ENCODE data around the gene FGD6. TPM values are rescaled to one million over a fixed set of nuclear protein-coding genes. Genes with fewer than 3 reads are reported as not detected.

Gene FGD6
- total and polyA plus RNA-seq, 2 of the 4 experiments (the other 2 are of a cell fraction): 2.6 to 9.5 TPM

DNA sequence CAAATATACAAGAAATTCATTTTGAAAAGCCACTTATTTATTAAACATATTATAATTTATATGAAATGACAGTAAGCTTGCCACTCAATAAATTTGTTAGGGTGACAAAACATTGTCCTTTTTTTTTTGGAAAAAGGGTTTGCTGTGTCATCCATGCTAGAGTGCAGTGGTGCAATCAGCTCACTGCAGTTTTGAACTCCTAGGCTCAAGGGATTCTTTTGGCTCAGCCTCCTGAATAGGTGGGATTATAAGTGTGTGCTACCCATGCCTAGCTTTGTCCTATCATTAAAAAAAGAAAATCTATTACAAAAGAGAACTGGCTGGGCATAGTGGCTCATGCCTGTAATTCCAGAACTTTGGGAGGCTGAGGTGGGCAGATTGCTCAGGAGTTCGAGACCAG is 66.8 kb downstream of the FGD6 start:
- peaks cover 2% of the 10 kb centered on the region for H3K36me3 ChIP-seq (ENCODE audit: control insufficient read depth, insufficient read depth, low read length)
- TF ChIP-seq CHD1 (IDR thresholded peaks at IDR 0.05; ENCODE audit: low read depth, low read length): no peak
- H3K4me1 ChIP-seq (ENCODE audit: control insufficient read depth, insufficient read depth, low read length): 0 out of 2 replicates have a peak, but pooled peaks cover 2% of the 10 kb centered on the region
- no peak overlapping the region for H2AFZ ChIP-seq (replicated peaks; ENCODE audit: low read length, poor library complexity)
- no peaks in the 10 kb centered on the region for H4K20me1 ChIP-seq (ENCODE audit: insufficient read depth, low read length)
- H2BK15ac ChIP-seq (ENCODE audit: low read depth, low read length): no peak overlapping the region
- ChIA-PET POLR2A (ENCODE audit: unreplicated experiment) (no interaction called here), CTCF (no interaction called here)
- no peak overlapping the region for H2AK5ac ChIP-seq (ENCODE audit: low read depth, low read length)
- no peaks in the 10 kb centered on the region for H3K27me3 ChIP-seq (ENCODE audit: control insufficient read depth, insufficient read depth, low read length)
- H2AK9ac ChIP-seq (replicated peaks; ENCODE audit: low read depth, low read length, poor library complexity): no peak overlapping the region
- H3K9me3 ChIP-seq (ENCODE audit: control insufficient read depth, insufficient read depth, low read length): no peaks in the 10 kb centered on the region
- H3K18ac ChIP-seq (ENCODE audit: low read depth, low read length): no peak overlapping the region
- H3K23ac ChIP-seq (ENCODE audit: low read depth, low read length): no peak overlapping the region
- no TSS peak for BruUV-seq (replicated peaks)
- H4K5ac ChIP-seq (ENCODE audit: low read depth, low read length): no peak overlapping the region
- no peak overlapping the region for H4K91ac ChIP-seq (ENCODE audit: insufficient read depth, low read depth, low read length)
- H4K8ac ChIP-seq (ENCODE audit: low read depth in 2 of 2, low read length in 2 of 2): no peak overlapping the region
- H3K56ac ChIP-seq (ENCODE audit: extremely low read depth, insufficient read depth, low read length): no peak overlapping the region
- DNase-seq (no peak), ATAC-seq (ENCODE audit: low read depth) (no peak)
- in situ Hi-C loops (cut with MboI; ENCODE audit: low sequenced_read_pairs) (no loop called here), dilution Hi-C loops (cut with HindIII; ENCODE audit: low sequenced_read_pairs, unreplicated experiment) (no loop called here), intact Hi-C loops (cut with micrococcal nuclease) (no loop called here)
- no peak overlapping the region for H3K27ac ChIP-seq (ENCODE audit: insufficient read depth, low read length)
- H3K9me1 ChIP-seq (ENCODE audit: insufficient read depth, low read length): no peaks in the 10 kb centered on the region
- H3K4ac ChIP-seq (ENCODE audit: low read depth, low read length): no peak overlapping the region
- WGBS, 2 experiments (ENCODE audit: extremely low coverage in 2 of 2, insufficient read length in 1 of 2): no CpG with 5 or more reads among the region's 1 CpG
- H3K9ac ChIP-seq (ENCODE audit: low read depth, low read length): no peak overlapping the region
- no peak overlapping the region for H3K4me3 ChIP-seq (ENCODE audit: insufficient read depth, low read depth, low read length)
- H2BK5ac ChIP-seq (ENCODE audit: low read depth, low read length, poor library complexity, severe bottlenecking): no peak overlapping the region
- no peaks in the 10 kb centered on the region for H3K79me1 ChIP-seq (ENCODE audit: low read depth in 1 of 2, low read length in 2 of 2)
- H2BK20ac ChIP-seq (ENCODE audit: low read depth, low read length): no peak overlapping the region
- no peak overlapping the region for H3K4me2 ChIP-seq (ENCODE audit: low read depth, low read length)
- no peak overlapping the region for H2BK120ac ChIP-seq (ENCODE audit: low read depth, low read length)
- no peak overlapping the region for H3K14ac ChIP-seq (replicated peaks; ENCODE audit: low read depth, low read length)

Measured in IMR-90 (cell line).